ENCODE results near the gene PEX11A.
"Not testable (repeated sequence)": the region's sequence is repeated elsewhere in the genome, so short reads cannot be mapped to it uniquely, and the experiment has no call there.

PEX11A gene

GRCh38 chr15:89690276-89691218 is at the start of gene PEX11A, which contains the start of gene WDR93:
Gene PEX11A, minus strand, starts transcription at chr15:89690754. Its CDS starts 122 bp downstream, at chr15:89690632.
Gene WDR93, plus strand, starts transcription at chr15:89690811. Its CDS starts 10,936 bp downstream, at chr15:89701747.
- peak; percentile 81 for FAIRE-seq

GRCh38 chr15:89740137-89740536 is 49.6 kb upstream of the PEX11A start:
- DNase-seq (ENCODE audit: extremely low spot score, insufficient read length, low read depth) (peak; percentile 53), FAIRE-seq (peak; percentile 93)

More at GRCh38 chr15:89690276-89691218, at the start of gene PEX11A, which contains the start of gene WDR93:
- peak; percentile 82 for DNase-seq (ENCODE audit: extremely low spot score, insufficient read length, low read depth)

- DNase-seq (ENCODE audit: extremely low spot score, insufficient read length, low read depth) (no peak), FAIRE-seq (no peak)
Measured at GRCh38 chr15:89735773-89736172, 45.2 kb upstream of the PEX11A start.

- DNase-seq (ENCODE audit: extremely low spot score, insufficient read length, low read depth) (no peak), FAIRE-seq (no peak)
Measured at GRCh38 chr15:89732451-89733172, 42.1 kb upstream of the PEX11A start.

GRCh38 chr15:89731275-89731674 is 40.7 kb upstream of the PEX11A start:
- DNase-seq (ENCODE audit: extremely low spot score, insufficient read length, low read depth): no peak
- no peak for FAIRE-seq

GRCh38 chr15:89728254-89728653 is 37.7 kb upstream of the PEX11A start:
- DNase-seq (ENCODE audit: extremely low spot score, insufficient read length, low read depth) (no peak), FAIRE-seq (no peak)

- FAIRE-seq: no peak
Measured at GRCh38 chr15:89725064-89725463, 34.5 kb upstream of the PEX11A start.

GRCh38 chr15:89724621-89725020 is 34.1 kb upstream of the PEX11A start:
- FAIRE-seq: no peak
- DNase-seq (ENCODE audit: extremely low spot score, insufficient read length, low read depth): no peak

More at GRCh38 chr15:89725064-89725463, 34.5 kb upstream of the PEX11A start:
- DNase-seq (ENCODE audit: extremely low spot score, insufficient read length, low read depth): no peak

- no peak for DNase-seq (ENCODE audit: extremely low spot score, insufficient read length, low read depth)
Measured at GRCh38 chr15:89723031-89723430, 32.5 kb upstream of the PEX11A start.

GRCh38 chr15:89714775-89715174 is 24.2 kb upstream of the PEX11A start:
- DNase-seq (ENCODE audit: extremely low spot score, insufficient read length, low read depth): no peak
- no peak for FAIRE-seq

More at GRCh38 chr15:89723031-89723430, 32.5 kb upstream of the PEX11A start:
- no peak for FAIRE-seq

GRCh38 chr15:89707577-89707976 is 17.0 kb upstream of the PEX11A start:
- no peak for DNase-seq (ENCODE audit: extremely low spot score, insufficient read length, low read depth)
- no peak for FAIRE-seq

- FAIRE-seq (no peak), DNase-seq (ENCODE audit: extremely low spot score, insufficient read length, low read depth) (no peak)
Measured at GRCh38 chr15:89704411-89704810, 13.9 kb upstream of the PEX11A start.

- FAIRE-seq: no peak
- DNase-seq (ENCODE audit: extremely low spot score, insufficient read length, low read depth): no peak
Measured at GRCh38 chr15:89695198-89695597, 4.6 kb upstream of the PEX11A start.

- FAIRE-seq (no peak), DNase-seq (ENCODE audit: extremely low spot score, insufficient read length, low read depth) (no peak)
Measured at GRCh38 chr15:89693696-89694095, 3.1 kb upstream of the PEX11A start.

GRCh38 chr15:89693091-89693490 is 2.5 kb upstream of the PEX11A start:
- DNase-seq (ENCODE audit: extremely low spot score, insufficient read length, low read depth): no peak
- no peak for FAIRE-seq

- not testable (repeated sequence) for FAIRE-seq; DNase-seq (ENCODE audit: extremely low spot score, insufficient read length, low read depth)
Measured at GRCh38 chr15:89689930-89690275, 651 bp downstream of the PEX11A start.

GRCh38 chr15:89686522-89686921 is 4.0 kb downstream of the PEX11A start:
- FAIRE-seq (no peak), DNase-seq (ENCODE audit: extremely low spot score, insufficient read length, low read depth) (no peak)

GRCh38 chr15:89685995-89686394 is 4.6 kb downstream of the PEX11A start:
- no peak for DNase-seq (ENCODE audit: extremely low spot score, insufficient read length, low read depth)
- no peak for FAIRE-seq

- FAIRE-seq: no peak
- no peak for DNase-seq (ENCODE audit: extremely low spot score, insufficient read length, low read depth)
Measured at GRCh38 chr15:89681146-89681545, 9.4 kb downstream of the PEX11A start.

GRCh38 chr15:89680282-89680873 is 10.2 kb downstream of the PEX11A start:
- DNase-seq (ENCODE audit: extremely low spot score, insufficient read length, low read depth) (no peak), FAIRE-seq (no peak)
